Karpas-422 (cell line): ENCODE results near the gene GAS7. TPM values are rescaled to one million over a fixed set of nuclear protein-coding genes. Genes with fewer than 3 reads are reported as not detected.
A peak's percentile ranks its signal among the peaks of the same experiment; 100 is the strongest.

Source experiments
- DNase-seq: peaks from one replicate; pipeline ENCODE4 v3.0.0-alpha.2; 2015
- H2AFZ ChIP-seq: fragments of 200-600 bp; sonication (generic); 2 replicates; pipeline ENCODE4 v1.6.1; 2014; ENCODE audit warnings: antibody characterized with exemption, low read length, mixed read lengths
- H3K27ac ChIP-seq: fragments of 200-600 bp; sonication (generic); 2 replicates; pipeline ENCODE4 v1.5.1; 2014; ENCODE audit warnings: mild to moderate bottlenecking, low read length, moderate library complexity
- H3K27me3 ChIP-seq: fragments of 200-600 bp; sonication (generic); 2 replicates; pipeline ENCODE4 v1.6.1; 2014; ENCODE audit warnings: low read length, mixed read lengths
- H3K36me3 ChIP-seq: fragments of 200-600 bp; sonication (generic); 2 replicates; pipeline ENCODE4 v1.6.1; 2014; ENCODE audit warnings: low read length, mixed read lengths; ENCODE audit not compliant: insufficient read depth
- H3K4me1 ChIP-seq: fragments of 200-600 bp; sonication (generic); 2 replicates; pipeline ENCODE4 v1.6.1; 2014; ENCODE audit warnings: mild to moderate bottlenecking, low read length, mixed read lengths
- H3K4me2 ChIP-seq: fragments of 200-600 bp; sonication (generic); 2 replicates; pipeline ENCODE4 v1.6.1; 2014; ENCODE audit warnings: low read length, low read depth, mild to moderate bottlenecking; ENCODE audit not compliant: poor library complexity, severe bottlenecking
- H3K4me3 ChIP-seq: fragments of 200-600 bp; sonication (generic); 2 replicates; pipeline ENCODE4 v1.5.1; 2014; ENCODE audit warnings: mild to moderate bottlenecking, antibody characterized with exemption, low read length, mixed read lengths
- H3K79me2 ChIP-seq: fragments of 200-600 bp; sonication (generic); 2 replicates; pipeline ENCODE4 v1.6.1; 2014; ENCODE audit warnings: mild to moderate bottlenecking, low read length, mixed read lengths
- H3K9ac ChIP-seq: fragments of 200-600 bp; sonication (generic); 2 replicates; pipeline ENCODE4 v1.6.0; 2014; ENCODE audit warnings: low read length
- H3K9me2 ChIP-seq: fragments of 200-600 bp; sonication (generic), shearing (Covaris generic); replicated peaks from 2 replicates; pipeline ENCODE4 v1.6.0; 2014; ENCODE audit warnings: mild to moderate bottlenecking, low read length, moderate library complexity; ENCODE audit not compliant: insufficient read depth
- H3K9me3 ChIP-seq: fragments of 300-700, 200-600 bp; sonication (generic); 2 replicates; pipeline ENCODE4 v1.6.1; 2014; ENCODE audit warnings: low read length, mixed read lengths
- H4K20me1 ChIP-seq: fragments of 200-600 bp; sonication (generic); 2 replicates; pipeline ENCODE4 v1.6.1; 2014; ENCODE audit warnings: mild to moderate bottlenecking, antibody characterized with exemption, low read length, low read depth; ENCODE audit not compliant: insufficient read depth
- total RNA-seq: library from RNA; depleted of rRNA; stranded (reverse); fragments of >200 nt; shearing (Covaris generic); gene quantifications from 2 replicates; pipeline ENCODE4 v1.2.3, GENCODE V29; 2014; ENCODE audit warnings: low replicate concordance

GAS7 gene
- total RNA-seq, 1 experiment from 2014 or later: 79.9 TPM

GRCh38 chr17:10072556-10073425, 125.6 kb downstream of the GAS7 start:
- H3K4me1 ChIP-seq: peaks cover 18% of the 10 kb centered on the region
- H3K27ac ChIP-seq: no peak overlapping the region
- no peak overlapping the region for H3K4me3 ChIP-seq
- H3K9ac ChIP-seq: no peak overlapping the region
- no peak overlapping the region for H3K4me2 ChIP-seq
- no peaks in the 10 kb centered on the region for H3K27me3 ChIP-seq
- H3K9me3 ChIP-seq: no peaks in the 10 kb centered on the region
- H2AFZ ChIP-seq: no peak overlapping the region
- H3K79me2 ChIP-seq: no peaks in the 10 kb centered on the region
- H4K20me1 ChIP-seq: no peaks in the 10 kb centered on the region; the same call in 1 of the 2 replicates
- no peaks in the 10 kb centered on the region for H3K36me3 ChIP-seq
- no peaks in the 10 kb centered on the region for H3K9me2 ChIP-seq
- DNase-seq: no peak

DNA sequence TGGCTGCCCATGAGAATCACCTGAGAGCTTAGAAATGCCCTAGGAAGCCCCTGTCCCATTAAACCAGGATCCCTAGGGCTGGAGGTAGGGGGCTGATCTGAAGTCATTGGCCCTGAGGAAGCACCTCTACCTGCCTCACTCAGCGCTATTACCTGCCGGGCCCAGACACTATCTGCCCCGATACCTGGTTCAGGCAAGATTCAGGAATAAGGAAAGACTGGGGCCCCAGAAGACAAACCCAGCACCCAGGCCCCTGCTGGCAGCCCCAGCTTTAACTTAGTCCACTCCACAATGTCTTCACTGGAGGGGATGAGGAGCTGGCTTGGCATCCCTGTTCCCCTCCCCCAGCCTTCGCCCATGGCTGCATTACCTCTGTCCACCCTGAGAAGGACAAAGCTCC, 126.3 kb downstream of the GAS7 start:
- Histone ChIP-seq H3K4me3 (no peak overlapping the region), H3K27ac (no peak overlapping the region), H4K20me1 (no peaks in the 10 kb centered on the region; the same call in 1 of the 2 replicates), H3K4me1 (peaks cover 18% of the 10 kb centered on the region), H3K79me2 (no peaks in the 10 kb centered on the region), H3K36me3 (no peaks in the 10 kb centered on the region), H3K4me2 (no peak overlapping the region), H2AFZ (no peak overlapping the region), H3K27me3 (no peaks in the 10 kb centered on the region), H3K9me2 (no peaks in the 10 kb centered on the region), H3K9ac (no peak overlapping the region), H3K9me3 (no peaks in the 10 kb centered on the region)
- no peak for DNase-seq

DNA sequence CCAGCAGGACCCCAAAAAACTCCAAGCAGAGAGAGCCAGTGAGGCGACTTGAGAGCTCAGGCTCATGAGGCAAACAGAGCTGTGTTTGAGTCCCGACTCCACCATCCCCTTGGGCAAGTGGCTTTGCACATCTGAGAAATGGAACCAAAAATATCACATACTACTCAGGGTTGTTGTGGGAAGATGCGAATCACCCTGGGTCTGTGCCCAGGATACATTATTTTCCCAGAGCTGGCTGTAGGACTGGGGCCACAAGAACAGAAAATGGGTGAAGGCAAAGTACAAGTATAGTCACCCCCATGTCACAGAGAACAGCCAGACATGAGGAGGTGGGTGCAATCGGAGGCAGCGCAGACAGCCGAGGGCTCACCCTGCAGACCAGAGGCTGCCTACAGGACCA, 127.3 kb downstream of the GAS7 start:
- H2AFZ ChIP-seq: no peak overlapping the region
- no peak for DNase-seq
- no peaks in the 10 kb centered on the region for H3K79me2 ChIP-seq
- H3K9ac ChIP-seq: no peak overlapping the region
- H3K27me3 ChIP-seq: no peaks in the 10 kb centered on the region
- H4K20me1 ChIP-seq: no peaks in the 10 kb centered on the region; the same call in 1 of the 2 replicates
- no peak overlapping the region for H3K4me2 ChIP-seq
- no peak overlapping the region for H3K4me3 ChIP-seq
- H3K4me1 ChIP-seq: peaks cover 18% of the 10 kb centered on the region
- H3K36me3 ChIP-seq: no peaks in the 10 kb centered on the region
- H3K9me2 ChIP-seq: no peaks in the 10 kb centered on the region
- no peaks in the 10 kb centered on the region for H3K9me3 ChIP-seq
- H3K27ac ChIP-seq: no peak overlapping the region

GRCh38 chr17:10070690-10071089, 127.7 kb downstream of the GAS7 start:
- Histone ChIP-seq H3K9me2 (no peaks in the 10 kb centered on the region), H3K36me3 (no peaks in the 10 kb centered on the region)

GRCh38 chr17:10069301-10069700, 129.1 kb downstream of the GAS7 start:
- Histone ChIP-seq H3K9ac (no peak overlapping the region), H3K36me3 (no peaks in the 10 kb centered on the region; the same call in 1 of the 2 replicates), H4K20me1 (no peaks in the 10 kb centered on the region; the same call in 1 of the 2 replicates), H3K9me2 (no peaks in the 10 kb centered on the region), H3K79me2 (no peaks in the 10 kb centered on the region), H3K4me2 (no peak overlapping the region), H2AFZ (no peak overlapping the region), H3K9me3 (peaks cover 7% of the 10 kb centered on the region; the same call in 1 of the 2 replicates), H3K4me3 (no peak overlapping the region), H3K27me3 (no peaks in the 10 kb centered on the region), H3K27ac (no peak overlapping the region), H3K4me1 (peaks cover 7% of the 10 kb centered on the region)
- DNase-seq: no peak

More at GRCh38 chr17:10070690-10071089, 127.7 kb downstream of the GAS7 start:
- no peak overlapping the region for H3K9ac ChIP-seq
- H3K27ac ChIP-seq: no peak overlapping the region
- H3K9me3 ChIP-seq: no peaks in the 10 kb centered on the region
- H3K79me2 ChIP-seq: no peaks in the 10 kb centered on the region
- H3K4me3 ChIP-seq: no peak overlapping the region
- peaks cover 18% of the 10 kb centered on the region for H3K4me1 ChIP-seq
- H3K27me3 ChIP-seq: no peaks in the 10 kb centered on the region
- H3K4me2 ChIP-seq: no peak overlapping the region
- no peak for DNase-seq
- H4K20me1 ChIP-seq: no peaks in the 10 kb centered on the region; the same call in 1 of the 2 replicates
- H2AFZ ChIP-seq: no peak overlapping the region

DNA sequence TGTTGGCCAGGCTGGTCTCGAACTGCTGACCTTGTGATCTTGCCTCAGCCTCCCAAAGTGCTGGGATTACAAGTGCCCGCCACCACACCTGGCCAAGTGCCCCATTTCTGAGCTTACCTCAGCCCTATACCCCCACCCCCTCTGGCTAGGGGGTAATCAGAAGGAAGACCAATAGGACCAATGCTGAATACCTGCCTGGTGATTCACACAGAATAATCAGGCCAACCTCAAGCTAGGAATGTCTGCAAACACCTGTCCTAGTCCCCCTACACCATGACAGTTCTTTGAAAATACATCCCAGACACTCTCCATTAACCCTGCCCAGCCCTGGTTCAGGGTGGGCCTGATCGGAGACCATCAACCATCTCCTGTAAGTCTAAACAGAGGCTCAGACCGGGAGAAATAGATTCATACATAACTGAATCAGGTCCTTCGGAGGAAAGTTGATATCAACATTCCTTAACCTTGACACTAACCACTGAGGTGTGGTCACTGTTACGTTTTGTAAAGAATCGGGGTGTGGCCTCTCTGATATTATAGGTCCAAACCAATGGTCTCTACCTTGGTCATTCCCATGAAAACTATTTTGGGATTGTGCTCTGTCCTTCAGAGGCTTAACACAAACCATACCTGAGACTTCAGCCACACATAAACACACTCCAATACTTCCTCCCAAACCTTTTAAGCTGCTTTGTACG, 130.8 kb downstream of the GAS7 start:
- H3K79me2 ChIP-seq: no peaks in the 10 kb centered on the region
- no peaks in the 10 kb centered on the region; the same call in 1 of the 2 replicates for H3K36me3 ChIP-seq
- DNase-seq: no peak
- no peak overlapping the region for H3K27ac ChIP-seq
- H3K4me1 ChIP-seq: peaks cover 12% of the 10 kb centered on the region
- no peaks in the 10 kb centered on the region for H3K27me3 ChIP-seq
- H3K4me2 ChIP-seq: no peak overlapping the region
- no peak overlapping the region for H3K9ac ChIP-seq
- H3K9me2 ChIP-seq: no peaks in the 10 kb centered on the region
- H3K4me3 ChIP-seq: no peak overlapping the region
- no peaks in the 10 kb centered on the region; the same call in 1 of the 2 replicates for H4K20me1 ChIP-seq
- H2AFZ ChIP-seq: no peak overlapping the region
- peaks cover 7% of the 10 kb centered on the region; the same call in 1 of the 2 replicates for H3K9me3 ChIP-seq

DNA sequence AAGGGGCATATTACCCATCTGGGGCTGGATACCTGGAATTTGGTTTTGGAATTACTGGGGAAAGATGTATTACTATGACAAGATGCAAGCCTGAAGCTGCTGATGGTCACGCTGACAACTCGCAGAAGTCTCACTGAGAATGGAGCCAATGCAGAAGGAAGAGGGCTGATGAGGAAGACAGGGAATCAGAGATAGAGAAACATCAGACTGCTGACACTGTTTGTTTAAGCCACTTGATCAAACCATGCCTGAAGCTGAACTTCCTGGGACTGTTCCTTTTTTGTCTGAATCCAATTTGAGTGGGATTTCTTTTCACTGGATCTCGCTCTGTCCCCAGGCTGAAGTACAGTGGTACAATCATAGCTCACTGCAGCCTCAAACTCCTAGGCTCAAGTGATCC, 133.9 kb downstream of the GAS7 start:
- no peaks in the 10 kb centered on the region for H3K9me2 ChIP-seq
- H3K4me2 ChIP-seq: no peak overlapping the region
- no peak for DNase-seq

GRCh38 chr17:10063730-10064241, 134.6 kb downstream of the GAS7 start:
- H2AFZ ChIP-seq: peak overlapping the region; percentile 49; the same call in 1 of the 2 replicates
- no peak for DNase-seq
- peak overlapping the region; percentile 20; the same call in 1 of the 2 replicates for H3K9ac ChIP-seq

More for the DNA sequence above, 133.9 kb downstream of the GAS7 start:
- H3K9me3 ChIP-seq: peaks cover 7% of the 10 kb centered on the region; the same call in 1 of the 2 replicates
- H3K27ac ChIP-seq: no peak overlapping the region
- no peaks in the 10 kb centered on the region; the same call in 1 of the 2 replicates for H3K36me3 ChIP-seq
- no peak overlapping the region for H3K9ac ChIP-seq
- H2AFZ ChIP-seq: no peak overlapping the region
- no peaks in the 10 kb centered on the region for H3K79me2 ChIP-seq
- H3K4me1 ChIP-seq: peaks cover 42% of the 10 kb centered on the region
- H4K20me1 ChIP-seq: no peaks in the 10 kb centered on the region
- H3K4me3 ChIP-seq: no peak overlapping the region
- H3K27me3 ChIP-seq: no peaks in the 10 kb centered on the region

More at GRCh38 chr17:10063730-10064241, 134.6 kb downstream of the GAS7 start:
- peaks cover 50% of the 10 kb centered on the region for H3K4me1 ChIP-seq
- H4K20me1 ChIP-seq: no peaks in the 10 kb centered on the region
- H3K4me2 ChIP-seq: no peak overlapping the region
- H3K27ac ChIP-seq: no peak overlapping the region
- H3K9me2 ChIP-seq: no peaks in the 10 kb centered on the region
- no peak overlapping the region for H3K4me3 ChIP-seq
- no peaks in the 10 kb centered on the region for H3K79me2 ChIP-seq
- peaks cover 7% of the 10 kb centered on the region; the same call in 1 of the 2 replicates for H3K9me3 ChIP-seq
- no peaks in the 10 kb centered on the region; the same call in 1 of the 2 replicates for H3K36me3 ChIP-seq
- no peaks in the 10 kb centered on the region for H3K27me3 ChIP-seq
